Stimulated activated CD4-positive, alpha-beta T cell treated with anti-CD3 and anti-CD28 coated beads, TNF-alpha, amount 100 ng/mL, for 4 hours (primary cell): ENCODE data around the gene CWH43.
"Not testable (repeated sequence)": the region's sequence is repeated elsewhere in the genome, so short reads cannot be mapped to it uniquely, and the experiment has no call there.

Experiments
- DNase-seq, 3 experiments: peaks; one replicate each; pipeline ENCODE4 v3.0.0-alpha.2; 2020; ENCODE audit warnings: low read depth in 3 of 3

The CWH43 gene

GRCh38 chr4:48976041-48976440 is 10.0 kb upstream of the CWH43 start:
- DNase-seq = no peak

GRCh38 chr4:48979914-48980579 is 6.0 kb upstream of the CWH43 start:
- DNase-seq = no peak

- not testable (repeated sequence) for DNase-seq
Observed at GRCh38 chr4:48984005-48984404, 2.1 kb upstream of the CWH43 start.

- DNase-seq = no peak
Observed at GRCh38 chr4:48985602-48985975, 486 bp upstream of the CWH43 start.

- DNase-seq = no peak
Observed at GRCh38 chr4:48986654-48987164, 634 bp downstream of the CWH43 start.

GRCh38 chr4:48989461-48990203 is 3.6 kb downstream of the CWH43 start:
- no peak for DNase-seq

GRCh38 chr4:48991357-48991756 is 5.3 kb downstream of the CWH43 start:
- DNase-seq = no peak

- no peak for DNase-seq
Observed at GRCh38 chr4:48997962-48998361, 11.9 kb downstream of the CWH43 start.

- DNase-seq = no peak
Observed at GRCh38 chr4:48998440-48998839, 12.4 kb downstream of the CWH43 start.

GRCh38 chr4:49000806-49001205 is 14.7 kb downstream of the CWH43 start:
- no peak for DNase-seq

- no peak for DNase-seq
Observed at GRCh38 chr4:49002931-49003330, 16.9 kb downstream of the CWH43 start.

- DNase-seq = no peak
Observed at GRCh38 chr4:49018718-49019295, 32.7 kb downstream of the CWH43 start.

GRCh38 chr4:49032440-49033161 is 46.5 kb downstream of the CWH43 start:
- DNase-seq = no peak

- DNase-seq = no peak
Observed at GRCh38 chr4:49036528-49036927, 50.5 kb downstream of the CWH43 start.

GRCh38 chr4:49044270-49044669 is 58.2 kb downstream of the CWH43 start:
- no peak for DNase-seq

- no peak for DNase-seq
Observed at GRCh38 chr4:49058306-49058705, 72.2 kb downstream of the CWH43 start.

GRCh38 chr4:49063670-49064069 is 77.6 kb downstream of the CWH43 start:
- DNase-seq = no peak

- not testable (repeated sequence) for DNase-seq
Observed at GRCh38 chr4:49072196-49072595, 86.1 kb downstream of the CWH43 start.

- DNase-seq = not testable (repeated sequence)
Observed at GRCh38 chr4:49091883-49092282, 105.8 kb downstream of the CWH43 start.

- not testable (repeated sequence) for DNase-seq
Observed at GRCh38 chr4:49092608-49093135, 106.6 kb downstream of the CWH43 start.

- DNase-seq = not testable (repeated sequence)
Observed at GRCh38 chr4:49096215-49096614, 110.1 kb downstream of the CWH43 start.

GRCh38 chr4:49096627-49097026 is 110.6 kb downstream of the CWH43 start:
- DNase-seq = not testable (repeated sequence)
